Epithelial cell of esophagus (primary cell): Measurements from ENCODE around the gene SUGCT.
A peak's percentile ranks its signal among the peaks of the same experiment; 100 is the strongest.
"Not testable (repeated sequence)": the region's sequence is repeated elsewhere in the genome, so short reads cannot be mapped to it uniquely, and the experiment has no call there.

ENCODE experiments used
- DNase-seq: peaks from one replicate; pipeline ENCODE4 v3.0.0; 2010; ENCODE audit warnings: low read depth
- H3K4me3 ChIP-seq: 2 replicates; pipeline ENCODE4 v1.5.1; 2011; ENCODE audit warnings: mild to moderate bottlenecking, low read length, control low read depth
- CTCF ChIP-seq: IDR thresholded peaks from 2 replicates; pipeline ENCODE4 v1.5.1; 2011; ENCODE audit warnings: low read depth, mild to moderate bottlenecking, low read length, control low read depth, inconsistent platforms; ENCODE audit not compliant: insufficient read depth; ENCODE audit errors: missing control alignments

The SUGCT gene

DNA sequence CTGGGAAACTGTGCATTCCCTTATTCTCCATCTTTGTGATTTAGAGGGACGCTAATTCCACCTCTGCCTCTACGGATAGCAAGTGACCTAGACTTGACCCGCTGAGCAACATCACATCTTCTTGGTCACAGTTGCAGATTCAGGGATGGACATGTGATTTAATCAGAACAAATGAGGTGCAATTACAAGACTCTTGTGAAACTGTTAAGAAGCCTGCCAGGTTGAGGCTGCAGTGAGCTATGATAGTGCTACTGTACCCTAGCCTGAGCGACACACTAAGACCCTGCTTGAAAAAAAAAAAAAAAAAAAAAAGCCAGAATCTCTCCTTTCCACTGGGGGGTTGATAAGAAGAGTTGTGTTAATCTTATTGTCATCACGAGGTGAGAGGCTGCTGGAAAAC, 14.8 kb upstream of the SUGCT start:
- H3K4me3 ChIP-seq: no peak overlapping the region
- no peak for TF ChIP-seq CTCF
- DNase-seq: no peak

DNA sequence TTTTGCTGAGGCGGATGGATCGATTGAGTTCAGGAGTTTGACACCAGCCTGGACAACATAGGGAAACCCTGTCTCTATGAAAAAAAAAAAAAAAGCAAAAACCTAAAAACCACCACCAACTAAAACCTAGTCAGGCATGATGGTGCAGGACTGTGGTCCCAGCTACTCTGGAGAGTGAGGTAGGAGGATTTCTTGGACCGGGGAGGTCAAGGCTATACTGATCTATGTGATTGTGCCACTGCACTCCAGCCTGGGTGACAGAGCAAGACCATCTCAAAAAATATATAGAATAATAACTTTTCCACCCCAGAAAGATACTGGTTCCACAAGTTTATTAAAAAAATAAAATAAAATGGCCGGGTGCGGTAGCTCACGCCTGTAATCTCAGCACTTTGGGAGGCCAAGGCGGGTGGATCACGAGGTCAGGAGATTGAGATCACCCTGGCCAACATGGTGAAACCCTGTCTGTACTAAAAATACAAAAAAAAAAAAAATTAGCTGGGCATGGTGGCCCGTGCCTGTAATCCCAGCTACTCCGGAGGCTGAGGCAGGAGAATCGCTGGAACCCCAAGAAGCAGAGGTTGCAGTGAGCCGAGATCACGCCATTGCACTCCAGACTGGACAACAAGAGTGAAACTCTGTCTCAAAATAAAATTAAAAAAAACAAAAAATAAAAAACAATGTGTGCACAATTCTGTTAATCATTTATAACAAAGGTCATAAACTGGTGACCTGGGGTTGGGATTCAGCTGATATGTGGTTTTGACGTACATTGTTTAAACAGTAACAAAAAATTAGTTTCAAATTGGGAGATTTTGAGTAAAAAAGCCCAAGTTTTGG, 12.5 kb upstream of the SUGCT start:
- not testable (repeated sequence) for DNase-seq, H3K4me3 ChIP-seq

- DNase-seq: no peak
- H3K4me3 ChIP-seq: no peak overlapping the region
- no peak for TF ChIP-seq CTCF
Measured at GRCh38 chr7:40122940-40123254, 11.9 kb upstream of the SUGCT start.

DNA sequence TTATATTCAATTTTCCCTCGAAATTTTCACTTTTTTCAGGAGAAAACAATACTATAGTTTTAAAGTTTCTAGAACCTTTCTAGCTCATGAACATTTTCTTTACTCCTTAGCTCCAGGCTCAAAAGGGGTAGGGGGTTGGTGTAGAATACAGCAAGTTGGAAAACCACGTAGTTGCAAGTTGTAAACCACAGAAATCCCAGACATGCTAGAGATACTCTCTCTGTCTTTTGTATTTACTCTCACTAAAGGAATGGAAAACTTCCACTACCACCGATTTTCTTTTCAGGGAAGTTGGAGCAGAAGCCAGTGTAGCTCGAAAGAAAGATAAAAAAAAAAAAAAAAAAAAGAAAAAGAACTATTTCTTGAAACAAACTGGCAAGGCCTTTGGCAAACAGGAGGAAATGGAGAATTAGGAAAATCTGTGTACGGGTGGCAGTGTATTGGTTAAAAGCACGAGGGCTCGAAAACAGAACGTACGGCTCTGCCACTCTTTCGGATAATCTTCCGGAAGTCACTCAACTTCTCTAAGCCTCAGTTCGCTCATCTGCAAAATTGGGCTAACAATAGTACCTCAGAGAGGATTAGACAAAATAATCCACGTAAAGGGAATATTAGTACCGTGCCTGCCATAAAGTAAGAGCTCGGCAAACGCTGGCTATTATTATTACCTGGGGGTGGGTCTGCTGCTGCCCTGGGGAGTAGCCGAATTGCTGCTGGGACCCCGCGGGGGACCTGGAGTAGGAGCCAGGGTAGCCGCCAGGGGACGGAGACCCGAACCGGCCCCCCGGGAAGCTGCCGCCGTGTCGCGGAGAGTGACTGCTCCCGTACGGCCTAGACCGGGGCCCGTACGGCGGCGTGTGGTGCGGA, 1.0 kb upstream of the SUGCT start:
- DNase-seq: peak; percentile 15
- H3K4me3 ChIP-seq: peak overlapping the region; percentile 95
- TF ChIP-seq CTCF: no peak

DNA sequence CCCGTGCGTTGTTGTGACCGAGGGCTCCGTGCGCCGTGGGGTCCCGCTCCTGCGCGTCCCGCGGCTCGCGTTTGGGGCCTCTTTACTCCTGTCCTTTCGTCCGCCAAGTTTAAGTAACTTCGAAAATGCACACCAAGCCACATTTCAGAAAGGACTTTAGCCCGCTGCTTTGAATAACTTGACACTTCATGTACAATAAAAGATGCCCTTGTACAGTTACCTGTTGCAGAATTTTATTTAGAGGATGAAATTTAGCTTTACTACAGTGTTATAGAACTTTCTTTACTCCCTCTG, 459 bp downstream of the SUGCT start:
- no peak for TF ChIP-seq CTCF
- DNase-seq: peak; percentile 6
- H3K4me3 ChIP-seq: peak overlapping the region; percentile 95

- no peak for DNase-seq
- no peak overlapping the region for H3K4me3 ChIP-seq
- no peak for TF ChIP-seq CTCF
Measured at GRCh38 chr7:40137563-40137962, 2.8 kb downstream of the SUGCT start.

DNA sequence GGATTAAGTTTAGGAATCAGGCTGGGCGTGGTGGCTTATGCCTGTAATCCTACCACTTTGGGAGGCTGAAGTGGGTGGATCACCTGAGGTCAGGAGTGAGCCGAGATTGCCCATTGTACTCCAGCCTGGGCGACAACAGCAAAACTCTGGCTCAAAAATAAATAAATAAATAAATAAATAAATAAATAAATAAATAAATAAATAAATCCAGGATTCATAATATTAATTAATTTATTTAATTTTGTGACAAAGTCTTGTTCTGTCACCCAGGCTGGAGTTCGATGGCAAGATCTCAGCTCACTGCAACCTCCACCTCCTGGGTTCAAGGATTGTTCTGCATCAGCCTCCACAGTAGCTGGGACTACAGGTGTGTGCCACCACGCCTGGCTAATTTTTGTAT, 4.2 kb downstream of the SUGCT start:
- H3K4me3 ChIP-seq: no peak overlapping the region
- no peak for DNase-seq
- no peak for TF ChIP-seq CTCF

GRCh38 chr7:40139891-40140290, 5.1 kb downstream of the SUGCT start:
- DNase-seq: not testable (repeated sequence)

DNA sequence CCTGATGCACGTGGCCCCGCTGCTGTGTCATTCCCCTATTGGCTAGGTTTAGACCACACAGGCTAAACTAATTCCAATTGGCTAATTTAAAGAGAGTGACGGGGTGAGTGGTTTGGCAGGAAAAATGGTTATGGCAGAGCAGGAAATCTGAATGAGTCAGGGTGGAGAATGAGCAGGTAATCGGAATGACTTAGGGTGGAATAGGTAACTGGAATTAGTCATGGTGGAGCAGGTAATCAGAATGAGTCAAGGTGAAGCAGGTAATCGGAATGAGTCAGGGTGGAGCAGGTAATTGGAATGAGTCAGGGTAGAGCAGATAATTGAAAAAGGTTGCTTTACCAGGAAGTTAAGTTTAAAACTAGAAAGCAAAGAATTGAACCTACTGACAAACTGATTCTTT, 7.1 kb downstream of the SUGCT start:
- H3K4me3 ChIP-seq: not testable (repeated sequence)
- peak; percentile 93 for DNase-seq

More at GRCh38 chr7:40139891-40140290, 5.1 kb downstream of the SUGCT start:
- H3K4me3 ChIP-seq: not testable (repeated sequence)

DNA sequence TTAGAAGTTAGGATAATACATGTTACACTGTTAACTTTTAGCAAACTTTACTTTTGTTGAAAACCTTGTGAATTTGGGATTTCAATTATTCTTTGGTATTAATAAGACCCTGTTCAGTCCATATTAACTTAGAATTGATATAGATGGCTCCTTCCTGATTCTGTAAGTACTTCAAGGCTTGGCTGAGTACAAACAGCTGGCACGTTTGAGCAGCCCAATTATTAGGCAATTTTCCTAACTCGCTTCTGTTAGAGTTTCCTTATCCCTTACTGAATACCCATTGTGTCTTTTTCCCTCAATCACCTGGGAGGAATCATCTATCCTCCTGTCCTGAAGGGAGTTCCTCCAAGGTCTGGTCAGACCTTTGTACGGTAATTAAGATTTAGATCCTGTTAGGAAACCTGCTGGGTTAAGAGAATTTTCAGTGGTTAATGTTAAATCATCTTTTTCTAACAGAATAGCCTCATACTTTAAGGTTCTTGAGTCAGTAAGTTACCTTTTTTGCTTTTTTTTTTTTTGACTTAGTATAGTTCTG, 10.9 kb downstream of the SUGCT start:
- not testable (repeated sequence) for H3K4me3 ChIP-seq, DNase-seq
